ENCODE data around the gene DRC3. TPM values are rescaled to one million over a fixed set of nuclear protein-coding genes. Genes with fewer than 3 reads are reported as not detected.

DRC3 gene
- total and polyA plus RNA-seq, 4 donors, result 0.61 to 1.5 (median 1.1) TPM

- H3K36me3 ChIP-seq (ENCODE audit: control insufficient read depth in 4 of 4, insufficient read depth in 3 of 4, low read depth in 1 of 4, low read length in 3 of 4), result no peaks in the 10 kb centered on the region
- H3K4me3 ChIP-seq (ENCODE audit: low read depth in 1 of 3, low read length in 3 of 3), result no peak overlapping the region
- no peak overlapping the region for H3K27ac ChIP-seq (ENCODE audit: low read depth in 1 of 2, low read length in 2 of 2)
- no peaks in the 10 kb centered on the region for H3K27me3 ChIP-seq (ENCODE audit: control insufficient read depth in 4 of 4, insufficient read depth in 4 of 4, low read length in 3 of 4)
- 91% methylated on average over 9 of the region's 9 CpGs for WGBS
- H3K4me1 ChIP-seq (ENCODE audit: control insufficient read depth in 4 of 4, insufficient read depth in 4 of 4, low read length in 3 of 4), result peaks cover 0 to 4% (median 0%) of the 10 kb centered on the region in 4 donors
- no peaks in the 10 kb centered on the region for H3K9me3 ChIP-seq (ENCODE audit: control insufficient read depth in 4 of 4, low read length in 3 of 4)
- TF ChIP-seq FOXA2 (IDR thresholded peaks at IDR 0.05) (no peak), REST (IDR thresholded peaks at IDR 0.05) (no peak), ATF3 (IDR thresholded peaks at IDR 0.05) (no peak), RAD21 (IDR thresholded peaks at IDR 0.05) (no peak)
- no peak overlapping the region for H3K9ac ChIP-seq (ENCODE audit: low read depth in 1 of 2, low read length in 2 of 2)
- no peak for DNase-seq (ENCODE audit: low spot score)
These were observed 8.7 kb downstream of the DRC3 start for GRCh38 chr17:17981330-17981729.

- no peaks in the 10 kb centered on the region for H3K36me3 ChIP-seq (ENCODE audit: control insufficient read depth in 4 of 4, insufficient read depth in 3 of 4, low read depth in 1 of 4, low read length in 3 of 4)
- 94% methylated on average over 9 of the region's 9 CpGs for WGBS
- no peak for DNase-seq (ENCODE audit: low spot score)
- no peak overlapping the region for H3K27ac ChIP-seq (ENCODE audit: low read depth in 1 of 2, low read length in 2 of 2)
- no peak overlapping the region for H3K9ac ChIP-seq (ENCODE audit: low read depth in 1 of 2, low read length in 2 of 2)
- H3K4me1 ChIP-seq (ENCODE audit: control insufficient read depth in 4 of 4, insufficient read depth in 4 of 4, low read length in 3 of 4), result peaks cover 0 to 4% (median 0%) of the 10 kb centered on the region in 4 donors
- H3K27me3 ChIP-seq (ENCODE audit: control insufficient read depth in 4 of 4, insufficient read depth in 4 of 4, low read length in 3 of 4), result no peaks in the 10 kb centered on the region
- TF ChIP-seq TAF1 (conservative IDR thresholded peaks at IDR 0.05), result no peak
- no peak for TF ChIP-seq HNF4G (IDR thresholded peaks at IDR 0.05)
- TF ChIP-seq ATF3 (IDR thresholded peaks at IDR 0.05), result no peak
- TF ChIP-seq YY1 (IDR thresholded peaks at IDR 0.05), result no peak
- TF ChIP-seq RXRA (IDR thresholded peaks at IDR 0.05), result no peak
- H3K9me3 ChIP-seq (ENCODE audit: control insufficient read depth in 4 of 4, low read length in 3 of 4), result no peaks in the 10 kb centered on the region
- no peak overlapping the region for H3K4me3 ChIP-seq (ENCODE audit: low read depth in 1 of 3, low read length in 3 of 3)
These were observed 10.1 kb downstream of the DRC3 start for GRCh38 chr17:17982801-17983200.

- no peak for DNase-seq (ENCODE audit: low spot score)
- Histone ChIP-seq H3K36me3 (ENCODE audit: control insufficient read depth in 4 of 4, insufficient read depth in 3 of 4, low read depth in 1 of 4, low read length in 3 of 4) (no peaks in the 10 kb centered on the region), H3K27me3 (ENCODE audit: control insufficient read depth in 4 of 4, insufficient read depth in 4 of 4, low read length in 3 of 4) (no peaks in the 10 kb centered on the region), H3K4me1 (ENCODE audit: control insufficient read depth in 4 of 4, insufficient read depth in 4 of 4, low read length in 3 of 4) (peaks cover 0 to 4% (median 0%) of the 10 kb centered on the region in 4 donors), H3K27ac (ENCODE audit: low read depth in 1 of 2, low read length in 2 of 2) (no peak overlapping the region), H3K4me3 (ENCODE audit: low read depth in 1 of 3, low read length in 3 of 3) (no peak overlapping the region), H3K9ac (ENCODE audit: low read depth in 1 of 2, low read length in 2 of 2) (no peak overlapping the region), H3K9me3 (ENCODE audit: control insufficient read depth in 4 of 4, low read length in 3 of 4) (no peaks in the 10 kb centered on the region)
- 75% methylated on average over 6 of the region's 6 CpGs for WGBS
- TF ChIP-seq SP1 (IDR thresholded peaks at IDR 0.05) (no peak), MAX (IDR thresholded peaks at IDR 0.05) (no peak), ATF3 (IDR thresholded peaks at IDR 0.05) (no peak), HNF4A (conservative IDR thresholded peaks at IDR 0.05) (no peak), RXRA (IDR thresholded peaks at IDR 0.05) (no peak), HNF4G (IDR thresholded peaks at IDR 0.05) (no peak), JUND (IDR thresholded peaks at IDR 0.05) (no peak), ZBTB33 (IDR thresholded peaks at IDR 0.05) (no peak), YY1 (IDR thresholded peaks at IDR 0.05) (no peak), TAF1 (conservative IDR thresholded peaks at IDR 0.05) (no peak), FOXA2 (IDR thresholded peaks at IDR 0.05) (no peak), RAD21 (IDR thresholded peaks at IDR 0.05) (no peak), GABPA (IDR thresholded peaks at IDR 0.05 in 1 of 2, conservative IDR thresholded peaks at IDR 0.05 in 1 of 2) (no peak), FOXA1 (IDR thresholded peaks at IDR 0.05) (no peak), REST (IDR thresholded peaks at IDR 0.05) (no peak), NR2F2 (IDR thresholded peaks at IDR 0.05) (no peak)
These were observed 10.7 kb downstream of the DRC3 start for GRCh38 chr17:17983376-17983775.
